HEK293 (cell line): ENCODE data around the gene OBP2A.

Source experiments
- GLIS1 ChIP-seq: fragments of 450-650 bp; formaldehyde crosslinking; IDR thresholded peaks from 2 replicates; pipeline ENCODE4 v1.5.1; 2016; ENCODE audit warnings: missing biosample characterization, missing genetic modification characterization
- KLF9 ChIP-seq: fragments of 450-650 bp; formaldehyde crosslinking; IDR thresholded peaks from 2 replicates; pipeline ENCODE4 v1.5.1; 2016; ENCODE audit warnings: missing biosample characterization, missing genetic modification characterization, low read depth
- SCRT2 ChIP-seq: fragments of 450-650 bp; formaldehyde crosslinking; IDR thresholded peaks from 2 replicates; pipeline ENCODE4 v1.5.1; 2016; ENCODE audit warnings: missing biosample characterization, missing genetic modification characterization
- SP7 ChIP-seq: fragments of 450-650 bp; formaldehyde crosslinking; IDR thresholded peaks from 2 replicates; pipeline ENCODE4 v1.5.1; 2016; ENCODE audit warnings: missing biosample characterization, missing genetic modification characterization
- YY1 ChIP-seq: fragments of 450-650 bp; formaldehyde crosslinking; IDR thresholded peaks from 2 replicates; pipeline ENCODE4 v1.5.1; 2018; ENCODE audit warnings: missing biosample characterization, missing genetic modification characterization
- YY2 ChIP-seq: fragments of 450-650 bp; formaldehyde crosslinking; IDR thresholded peaks from 2 replicates; pipeline ENCODE4 v1.5.1; 2016; ENCODE audit warnings: missing biosample characterization, missing genetic modification characterization
- ZBTB20 ChIP-seq: fragments of 450-650 bp; formaldehyde crosslinking; IDR thresholded peaks from 2 replicates; pipeline ENCODE4 v1.5.1; 2016; ENCODE audit warnings: missing biosample characterization, missing genetic modification characterization
- ZBTB7A ChIP-seq: fragments of 450-650 bp; formaldehyde crosslinking; IDR thresholded peaks from 2 replicates; pipeline ENCODE4 v1.5.1; 2016; ENCODE audit warnings: low read depth, missing biosample characterization, missing genetic modification characterization
- ZEB2 ChIP-seq: fragments of 450-650 bp; formaldehyde crosslinking; IDR thresholded peaks from 2 replicates; pipeline ENCODE4 v1.5.1; 2016; ENCODE audit warnings: missing biosample characterization, missing genetic modification characterization
- ZFP69B ChIP-seq: fragments of 450-650 bp; formaldehyde crosslinking; IDR thresholded peaks from 2 replicates; pipeline ENCODE4 v1.5.1; 2016; ENCODE audit warnings: missing biosample characterization, missing genetic modification characterization
- ZNF133 ChIP-seq: fragments of 450-650 bp; formaldehyde crosslinking; IDR thresholded peaks from 2 replicates; pipeline ENCODE4 v1.5.1; 2016; ENCODE audit warnings: missing biosample characterization, missing genetic modification characterization
- ZNF19 ChIP-seq: fragments of 450-650 bp; formaldehyde crosslinking; IDR thresholded peaks from 2 replicates; pipeline ENCODE4; 2016; ENCODE audit warnings: missing biosample characterization, missing genetic modification characterization, low read depth
- ZNF311 ChIP-seq: fragments of 450-650 bp; formaldehyde crosslinking; IDR thresholded peaks from 2 replicates; pipeline ENCODE4 v1.5.1; 2017; ENCODE audit warnings: missing biosample characterization, missing genetic modification characterization, borderline replicate concordance
- ZNF561 ChIP-seq: fragments of 450-650 bp; IDR thresholded peaks from 2 replicates; pipeline ENCODE4 v1.5.1; 2018; ENCODE audit warnings: missing biosample characterization, missing genetic modification characterization, borderline replicate concordance
- ZNF571 ChIP-seq: fragments of 450-650 bp; formaldehyde crosslinking; IDR thresholded peaks from 2 replicates; pipeline ENCODE4 v1.5.0; 2017; ENCODE audit warnings: missing biosample characterization, missing genetic modification characterization
- ZNF600 ChIP-seq: fragments of 450-650 bp; formaldehyde crosslinking; IDR thresholded peaks from 2 replicates; pipeline ENCODE4 v1.5.1; 2016; ENCODE audit warnings: missing biosample characterization, missing genetic modification characterization
- ZNF670 ChIP-seq: fragments of 450-650 bp; formaldehyde crosslinking; IDR thresholded peaks from 2 replicates; pipeline ENCODE4 v1.5.1; 2016; ENCODE audit warnings: missing biosample characterization, missing genetic modification characterization, low read depth
- ZNF843 ChIP-seq: fragments of 450-650 bp; formaldehyde crosslinking; IDR thresholded peaks from 2 replicates; pipeline ENCODE4 v1.5.1; 2016; ENCODE audit warnings: missing biosample characterization, missing genetic modification characterization
- TF ChIP-seq, protein P1 (sequence below): fragments of 450-650 bp; formaldehyde crosslinking; IDR thresholded peaks from 2 replicates; pipeline ENCODE4 v1.5.1; 2016; ENCODE audit warnings: missing biosample characterization, missing genetic modification characterization
- TF ChIP-seq, protein P2 (sequence below): fragments of 450-650 bp; formaldehyde crosslinking; IDR thresholded peaks from 2 replicates; pipeline ENCODE4 v1.5.1; 2016; ENCODE audit warnings: missing biosample characterization, missing genetic modification characterization
- TF ChIP-seq, protein P3 (sequence below): fragments of 450-650 bp; formaldehyde crosslinking; IDR thresholded peaks from 2 replicates; pipeline ENCODE4 v1.5.1; 2017; ENCODE audit warnings: missing biosample characterization, missing genetic modification characterization
- TF ChIP-seq, protein P4 (sequence below): IDR thresholded peaks from 2 replicates; pipeline ENCODE4 v1.6.1; 2011; ENCODE audit warnings: mild to moderate bottlenecking, low read depth, low read length, borderline replicate concordance
- TF ChIP-seq, protein P5 (sequence below): fragments of 450-650 bp; formaldehyde crosslinking; IDR thresholded peaks from 2 replicates; pipeline ENCODE4 v1.5.1; 2016; ENCODE audit warnings: missing biosample characterization, missing genetic modification characterization
- TF ChIP-seq, protein P6 (sequence below): fragments of 450-650 bp; formaldehyde crosslinking; IDR thresholded peaks from 2 replicates; pipeline ENCODE4 v1.5.1; 2016; ENCODE audit warnings: missing biosample characterization, missing genetic modification characterization
- TF ChIP-seq, protein P7 (sequence below): fragments of 450-650 bp; IDR thresholded peaks from 2 replicates; pipeline ENCODE4 v1.5.1; 2018; ENCODE audit warnings: missing biosample characterization, mild to moderate bottlenecking, missing genetic modification characterization

Gene OBP2A

DNA sequence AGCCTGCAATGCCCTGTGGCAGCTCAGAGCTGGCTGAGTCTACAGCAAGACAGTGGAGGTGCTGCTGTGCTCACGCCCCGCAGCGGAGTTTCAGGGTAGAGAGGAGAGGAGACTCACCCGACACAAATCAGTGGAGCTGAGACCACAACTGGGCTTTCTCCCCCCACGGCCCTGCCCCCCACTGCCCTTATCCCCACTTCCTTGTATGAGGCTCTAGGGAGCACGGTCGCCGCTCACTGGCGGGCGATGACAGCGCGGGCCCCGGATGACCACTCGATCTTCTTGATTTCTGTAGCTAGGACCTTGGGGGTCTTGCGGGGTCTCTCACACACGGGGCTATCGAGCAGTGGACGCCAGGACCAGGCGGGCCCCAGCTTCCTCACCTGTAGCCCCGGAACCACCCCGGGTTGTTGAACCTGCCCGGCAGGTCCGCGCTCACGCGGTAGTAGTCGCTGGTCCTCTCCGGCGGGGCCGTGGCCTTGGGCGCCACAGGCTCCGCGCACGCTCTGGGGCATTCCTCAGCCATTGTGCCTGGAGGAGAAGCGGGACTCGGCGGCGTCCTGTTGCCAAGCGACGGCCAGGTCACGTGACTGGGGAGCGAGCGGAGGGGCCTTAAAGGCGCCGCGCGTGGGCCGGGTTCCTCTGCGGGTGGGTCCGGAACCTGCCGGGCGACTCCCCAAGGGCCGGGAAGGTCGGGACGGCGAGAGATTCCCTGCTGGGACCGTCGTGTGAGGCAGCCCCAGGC, 46.4 kb upstream of the OBP2A start (continued):
- TF ChIP-seq ZNF843 (tag by site-specific recombination) (peak; percentile 27; the same call in 1 of the 2 replicates), ZNF571 (tag by site-specific recombination) (no peak), ZNF311 (tag by site-specific recombination) (no peak), ZNF670 (no peak), ZBTB20 (no peak), YY1 (tag by site-specific recombination) (peak; percentile 61; the same call in 1 of the 2 replicates), YY2 (tag by site-specific recombination) (peak; percentile 74; the same call in 1 of the 2 replicates), KLF9 (peak; percentile 39; the same call in 1 of the 2 replicates), GLIS1 (tag by site-specific recombination) (peak; percentile 96), ZNF561 (tag by site-specific recombination) (0 out of 2 replicates have a peak, but pooled peaks have one; percentile 12), ZNF600 (tag by site-specific recombination) (peak; percentile 64), ZFP69B (tag by site-specific recombination) (peak; percentile 91), SP7 (tag by site-specific recombination) (peak; percentile 61), SCRT2 (tag by site-specific recombination) (peak; percentile 70), ZBTB7A (tag by site-specific recombination) (peak; percentile 24; the same call in 1 of the 2 replicates), ZEB2 (tag by site-specific recombination) (0 out of 2 replicates have a peak, but pooled peaks have one; percentile 11), ZNF19 (no peak), ZNF133 (tag by site-specific recombination) (no peak)
- TF ChIP-seq, protein P1, sequence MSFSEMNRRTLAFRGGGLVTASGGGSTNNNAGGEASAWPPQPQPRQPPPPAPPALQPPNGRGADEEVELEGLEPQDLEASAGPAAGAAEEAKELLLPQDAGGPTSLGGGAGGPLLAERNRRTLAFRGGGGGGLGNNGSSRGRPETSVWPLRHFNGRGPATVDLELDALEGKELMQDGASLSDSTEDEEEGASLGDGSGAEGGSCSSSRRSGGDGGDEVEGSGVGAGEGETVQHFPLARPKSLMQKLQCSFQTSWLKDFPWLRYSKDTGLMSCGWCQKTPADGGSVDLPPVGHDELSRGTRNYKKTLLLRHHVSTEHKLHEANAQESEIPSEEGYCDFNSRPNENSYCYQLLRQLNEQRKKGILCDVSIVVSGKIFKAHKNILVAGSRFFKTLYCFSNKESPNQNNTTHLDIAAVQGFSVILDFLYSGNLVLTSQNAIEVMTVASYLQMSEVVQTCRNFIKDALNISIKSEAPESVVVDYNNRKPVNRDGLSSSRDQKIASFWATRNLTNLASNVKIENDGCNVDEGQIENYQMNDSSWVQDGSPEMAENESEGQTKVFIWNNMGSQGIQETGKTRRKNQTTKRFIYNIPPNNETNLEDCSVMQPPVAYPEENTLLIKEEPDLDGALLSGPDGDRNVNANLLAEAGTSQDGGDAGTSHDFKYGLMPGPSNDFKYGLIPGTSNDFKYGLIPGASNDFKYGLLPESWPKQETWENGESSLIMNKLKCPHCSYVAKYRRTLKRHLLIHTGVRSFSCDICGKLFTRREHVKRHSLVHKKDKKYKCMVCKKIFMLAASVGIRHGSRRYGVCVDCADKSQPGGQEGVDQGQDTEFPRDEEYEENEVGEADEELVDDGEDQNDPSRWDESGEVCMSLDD, result peak; percentile 48; the same call in 1 of the 2 replicates
- TF ChIP-seq, protein P2, sequence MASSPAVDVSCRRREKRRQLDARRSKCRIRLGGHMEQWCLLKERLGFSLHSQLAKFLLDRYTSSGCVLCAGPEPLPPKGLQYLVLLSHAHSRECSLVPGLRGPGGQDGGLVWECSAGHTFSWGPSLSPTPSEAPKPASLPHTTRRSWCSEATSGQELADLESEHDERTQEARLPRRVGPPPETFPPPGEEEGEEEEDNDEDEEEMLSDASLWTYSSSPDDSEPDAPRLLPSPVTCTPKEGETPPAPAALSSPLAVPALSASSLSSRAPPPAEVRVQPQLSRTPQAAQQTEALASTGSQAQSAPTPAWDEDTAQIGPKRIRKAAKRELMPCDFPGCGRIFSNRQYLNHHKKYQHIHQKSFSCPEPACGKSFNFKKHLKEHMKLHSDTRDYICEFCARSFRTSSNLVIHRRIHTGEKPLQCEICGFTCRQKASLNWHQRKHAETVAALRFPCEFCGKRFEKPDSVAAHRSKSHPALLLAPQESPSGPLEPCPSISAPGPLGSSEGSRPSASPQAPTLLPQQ (tag by site-specific recombination), result peak; percentile 95
- TF ChIP-seq, protein P3, sequence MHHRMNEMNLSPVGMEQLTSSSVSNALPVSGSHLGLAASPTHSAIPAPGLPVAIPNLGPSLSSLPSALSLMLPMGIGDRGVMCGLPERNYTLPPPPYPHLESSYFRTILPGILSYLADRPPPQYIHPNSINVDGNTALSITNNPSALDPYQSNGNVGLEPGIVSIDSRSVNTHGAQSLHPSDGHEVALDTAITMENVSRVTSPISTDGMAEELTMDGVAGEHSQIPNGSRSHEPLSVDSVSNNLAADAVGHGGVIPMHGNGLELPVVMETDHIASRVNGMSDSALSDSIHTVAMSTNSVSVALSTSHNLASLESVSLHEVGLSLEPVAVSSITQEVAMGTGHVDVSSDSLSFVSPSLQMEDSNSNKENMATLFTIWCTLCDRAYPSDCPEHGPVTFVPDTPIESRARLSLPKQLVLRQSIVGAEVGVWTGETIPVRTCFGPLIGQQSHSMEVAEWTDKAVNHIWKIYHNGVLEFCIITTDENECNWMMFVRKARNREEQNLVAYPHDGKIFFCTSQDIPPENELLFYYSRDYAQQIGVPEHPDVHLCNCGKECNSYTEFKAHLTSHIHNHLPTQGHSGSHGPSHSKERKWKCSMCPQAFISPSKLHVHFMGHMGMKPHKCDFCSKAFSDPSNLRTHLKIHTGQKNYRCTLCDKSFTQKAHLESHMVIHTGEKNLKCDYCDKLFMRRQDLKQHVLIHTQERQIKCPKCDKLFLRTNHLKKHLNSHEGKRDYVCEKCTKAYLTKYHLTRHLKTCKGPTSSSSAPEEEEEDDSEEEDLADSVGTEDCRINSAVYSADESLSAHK, result no peak
- TF ChIP-seq, protein P4, sequence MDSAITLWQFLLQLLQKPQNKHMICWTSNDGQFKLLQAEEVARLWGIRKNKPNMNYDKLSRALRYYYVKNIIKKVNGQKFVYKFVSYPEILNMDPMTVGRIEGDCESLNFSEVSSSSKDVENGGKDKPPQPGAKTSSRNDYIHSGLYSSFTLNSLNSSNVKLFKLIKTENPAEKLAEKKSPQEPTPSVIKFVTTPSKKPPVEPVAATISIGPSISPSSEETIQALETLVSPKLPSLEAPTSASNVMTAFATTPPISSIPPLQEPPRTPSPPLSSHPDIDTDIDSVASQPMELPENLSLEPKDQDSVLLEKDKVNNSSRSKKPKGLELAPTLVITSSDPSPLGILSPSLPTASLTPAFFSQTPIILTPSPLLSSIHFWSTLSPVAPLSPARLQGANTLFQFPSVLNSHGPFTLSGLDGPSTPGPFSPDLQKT, result no peak
- TF ChIP-seq, protein P5, sequence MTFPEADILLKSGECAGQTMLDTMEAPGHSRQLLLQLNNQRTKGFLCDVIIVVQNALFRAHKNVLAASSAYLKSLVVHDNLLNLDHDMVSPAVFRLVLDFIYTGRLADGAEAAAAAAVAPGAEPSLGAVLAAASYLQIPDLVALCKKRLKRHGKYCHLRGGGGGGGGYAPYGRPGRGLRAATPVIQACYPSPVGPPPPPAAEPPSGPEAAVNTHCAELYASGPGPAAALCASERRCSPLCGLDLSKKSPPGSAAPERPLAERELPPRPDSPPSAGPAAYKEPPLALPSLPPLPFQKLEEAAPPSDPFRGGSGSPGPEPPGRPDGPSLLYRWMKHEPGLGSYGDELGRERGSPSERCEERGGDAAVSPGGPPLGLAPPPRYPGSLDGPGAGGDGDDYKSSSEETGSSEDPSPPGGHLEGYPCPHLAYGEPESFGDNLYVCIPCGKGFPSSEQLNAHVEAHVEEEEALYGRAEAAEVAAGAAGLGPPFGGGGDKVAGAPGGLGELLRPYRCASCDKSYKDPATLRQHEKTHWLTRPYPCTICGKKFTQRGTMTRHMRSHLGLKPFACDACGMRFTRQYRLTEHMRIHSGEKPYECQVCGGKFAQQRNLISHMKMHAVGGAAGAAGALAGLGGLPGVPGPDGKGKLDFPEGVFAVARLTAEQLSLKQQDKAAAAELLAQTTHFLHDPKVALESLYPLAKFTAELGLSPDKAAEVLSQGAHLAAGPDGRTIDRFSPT (tag by site-specific recombination), result no peak
- TF ChIP-seq, protein P6, sequence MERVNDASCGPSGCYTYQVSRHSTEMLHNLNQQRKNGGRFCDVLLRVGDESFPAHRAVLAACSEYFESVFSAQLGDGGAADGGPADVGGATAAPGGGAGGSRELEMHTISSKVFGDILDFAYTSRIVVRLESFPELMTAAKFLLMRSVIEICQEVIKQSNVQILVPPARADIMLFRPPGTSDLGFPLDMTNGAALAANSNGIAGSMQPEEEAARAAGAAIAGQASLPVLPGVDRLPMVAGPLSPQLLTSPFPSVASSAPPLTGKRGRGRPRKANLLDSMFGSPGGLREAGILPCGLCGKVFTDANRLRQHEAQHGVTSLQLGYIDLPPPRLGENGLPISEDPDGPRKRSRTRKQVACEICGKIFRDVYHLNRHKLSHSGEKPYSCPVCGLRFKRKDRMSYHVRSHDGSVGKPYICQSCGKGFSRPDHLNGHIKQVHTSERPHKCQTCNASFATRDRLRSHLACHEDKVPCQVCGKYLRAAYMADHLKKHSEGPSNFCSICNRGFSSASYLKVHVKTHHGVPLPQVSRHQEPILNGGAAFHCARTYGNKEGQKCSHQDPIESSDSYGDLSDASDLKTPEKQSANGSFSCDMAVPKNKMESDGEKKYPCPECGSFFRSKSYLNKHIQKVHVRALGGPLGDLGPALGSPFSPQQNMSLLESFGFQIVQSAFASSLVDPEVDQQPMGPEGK, result peak; percentile 48
- TF ChIP-seq, protein P7, sequence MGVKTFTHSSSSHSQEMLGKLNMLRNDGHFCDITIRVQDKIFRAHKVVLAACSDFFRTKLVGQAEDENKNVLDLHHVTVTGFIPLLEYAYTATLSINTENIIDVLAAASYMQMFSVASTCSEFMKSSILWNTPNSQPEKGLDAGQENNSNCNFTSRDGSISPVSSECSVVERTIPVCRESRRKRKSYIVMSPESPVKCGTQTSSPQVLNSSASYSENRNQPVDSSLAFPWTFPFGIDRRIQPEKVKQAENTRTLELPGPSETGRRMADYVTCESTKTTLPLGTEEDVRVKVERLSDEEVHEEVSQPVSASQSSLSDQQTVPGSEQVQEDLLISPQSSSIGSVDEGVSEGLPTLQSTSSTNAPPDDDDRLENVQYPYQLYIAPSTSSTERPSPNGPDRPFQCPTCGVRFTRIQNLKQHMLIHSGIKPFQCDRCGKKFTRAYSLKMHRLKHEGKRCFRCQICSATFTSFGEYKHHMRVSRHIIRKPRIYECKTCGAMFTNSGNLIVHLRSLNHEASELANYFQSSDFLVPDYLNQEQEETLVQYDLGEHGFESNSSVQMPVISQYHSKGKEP (tag by site-specific recombination), result 0 out of 2 replicates have a peak, but pooled peaks have one; percentile 10
